A673 (cell line): Measurements from ENCODE around the gene GPR15LG.

Experiments used
- EZH2 ChIP-seq: fragments of 200-600 bp; sonication (generic); IDR thresholded peaks from 2 replicates; pipeline ENCODE4 v1.6.1; 2017; ENCODE audit warnings: borderline replicate concordance, low read depth, mild to moderate bottlenecking, mixed read lengths, antibody characterized with exemption, low read length; ENCODE audit not compliant: poor library complexity, severe bottlenecking
- TF ChIP-seq, protein P1 (sequence below): fragments of 300-800, 200-600 bp; sonication (generic); conservative IDR thresholded peaks from 2 replicates; pipeline ENCODE4 v1.5.1; 2017; ENCODE audit warnings: low read depth, mild to moderate bottlenecking, antibody characterized with exemption, low read length, moderate library complexity, mixed read lengths

DNA sequence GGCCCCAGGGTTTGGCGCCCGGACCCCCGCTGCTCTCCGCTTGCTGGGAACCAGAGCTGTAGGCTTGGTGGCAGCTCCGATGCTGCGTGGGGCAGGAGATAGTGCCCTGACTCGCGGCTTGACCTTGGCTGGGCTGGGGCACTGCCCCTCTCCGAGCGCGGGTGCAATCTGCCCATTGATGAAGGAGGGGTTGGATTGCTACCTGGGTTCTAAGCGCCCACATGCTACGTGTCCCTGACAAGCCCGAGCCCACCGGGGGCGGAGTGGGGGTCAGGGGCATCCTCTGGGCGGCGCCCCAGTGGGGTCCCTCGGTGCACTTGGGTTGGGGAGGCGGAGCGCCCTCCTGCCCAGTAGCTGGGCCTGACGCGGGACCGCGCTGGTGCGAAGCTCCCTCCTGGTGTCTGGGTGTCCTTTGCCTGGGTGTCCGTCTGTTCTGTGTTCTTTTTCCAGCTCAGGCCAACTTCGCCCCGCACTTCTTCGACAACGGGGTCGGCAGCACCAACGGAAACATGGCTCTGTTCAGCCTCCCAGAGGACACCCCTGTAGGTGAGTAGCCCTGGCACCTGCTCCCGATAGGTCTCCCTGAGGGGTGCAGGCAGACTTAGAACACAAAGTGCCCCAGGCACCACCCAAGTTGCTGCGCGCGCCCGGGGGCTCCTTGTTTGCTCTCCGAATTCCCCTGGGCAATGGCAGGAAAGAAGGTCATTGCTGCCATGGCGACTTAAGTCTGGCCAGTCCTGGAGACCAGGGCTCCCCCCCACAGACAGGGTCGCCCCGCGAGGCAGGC is 21.6 kb downstream of the GPR15LG start:
- TF ChIP-seq, protein P1, sequence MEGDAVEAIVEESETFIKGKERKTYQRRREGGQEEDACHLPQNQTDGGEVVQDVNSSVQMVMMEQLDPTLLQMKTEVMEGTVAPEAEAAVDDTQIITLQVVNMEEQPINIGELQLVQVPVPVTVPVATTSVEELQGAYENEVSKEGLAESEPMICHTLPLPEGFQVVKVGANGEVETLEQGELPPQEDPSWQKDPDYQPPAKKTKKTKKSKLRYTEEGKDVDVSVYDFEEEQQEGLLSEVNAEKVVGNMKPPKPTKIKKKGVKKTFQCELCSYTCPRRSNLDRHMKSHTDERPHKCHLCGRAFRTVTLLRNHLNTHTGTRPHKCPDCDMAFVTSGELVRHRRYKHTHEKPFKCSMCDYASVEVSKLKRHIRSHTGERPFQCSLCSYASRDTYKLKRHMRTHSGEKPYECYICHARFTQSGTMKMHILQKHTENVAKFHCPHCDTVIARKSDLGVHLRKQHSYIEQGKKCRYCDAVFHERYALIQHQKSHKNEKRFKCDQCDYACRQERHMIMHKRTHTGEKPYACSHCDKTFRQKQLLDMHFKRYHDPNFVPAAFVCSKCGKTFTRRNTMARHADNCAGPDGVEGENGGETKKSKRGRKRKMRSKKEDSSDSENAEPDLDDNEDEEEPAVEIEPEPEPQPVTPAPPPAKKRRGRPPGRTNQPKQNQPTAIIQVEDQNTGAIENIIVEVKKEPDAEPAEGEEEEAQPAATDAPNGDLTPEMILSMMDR = no peak
- no peak for TF ChIP-seq EZH2
